ENCODE measurements around the gene G6PD. TPM values are rescaled to one million over a fixed set of nuclear protein-coding genes. Genes with fewer than 3 reads are reported as not detected.
A peak's percentile ranks its signal among the peaks of the same experiment; 100 is the strongest.
"Not testable (repeated sequence)": the region's sequence is repeated elsewhere in the genome, so short reads cannot be mapped to it uniquely, and the experiment has no call there.

The G6PD gene
- total RNA-seq (2014; rRNA removed), result 56.9 and 60.1 TPM in 2 replicates
- polyA plus RNA-seq (2012), result 321 TPM

DNA sequence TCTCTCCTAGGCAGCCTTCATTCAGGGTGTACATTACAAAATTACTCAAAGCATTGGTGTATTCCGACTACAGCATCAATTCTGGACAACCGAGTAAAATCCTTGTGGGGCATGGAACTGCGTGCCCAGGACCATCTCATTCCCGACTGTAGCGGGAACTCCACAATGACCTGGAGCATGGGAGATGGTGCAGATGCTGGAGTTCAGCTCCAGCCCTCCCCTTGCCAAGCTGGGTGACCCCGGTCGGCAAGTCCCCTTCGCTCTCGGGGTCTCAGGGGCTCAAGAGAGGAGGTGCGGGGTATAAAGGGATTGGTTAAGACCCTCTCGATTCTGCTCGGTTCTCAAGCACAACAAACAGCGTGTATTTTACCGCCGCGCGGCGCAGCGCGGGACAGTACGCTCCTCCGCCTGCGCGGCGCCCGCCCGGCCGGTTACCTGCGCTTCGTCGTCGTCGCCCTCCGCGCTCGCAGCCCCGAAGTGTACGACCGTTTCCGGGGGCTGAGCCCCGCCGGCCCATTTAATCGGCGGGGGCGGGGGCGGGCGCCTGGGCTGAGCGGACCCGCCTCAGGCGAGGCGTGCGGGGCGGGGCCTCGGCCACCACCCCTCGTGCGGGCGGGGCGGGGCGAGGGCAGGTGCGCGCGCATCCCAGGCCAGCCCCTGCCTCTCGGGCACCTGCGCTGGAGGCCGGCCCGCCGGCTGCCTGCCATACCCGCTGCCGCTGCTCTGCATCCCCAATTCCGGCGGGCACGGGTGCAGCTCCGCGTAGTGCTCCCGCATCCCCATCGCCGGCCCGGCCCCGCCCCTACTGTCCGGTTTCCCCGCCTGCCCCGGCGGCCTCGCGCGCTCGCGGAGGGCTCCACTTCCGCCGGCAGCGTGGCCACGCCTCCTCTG, at the start of gene G6PD:
G6PD (minus strand) TSS at position 493 of the 891 bp plus-strand sequence. CDS start 691 bp downstream, outside the sequence.
- no peak for DNase-seq (ENCODE audit: low read depth)

GRCh38 chrX:154595559-154596249, 49.1 kb upstream of the G6PD start:
- no peak for DNase-seq (ENCODE audit: low read depth)

GRCh38 chrX:154594491-154594890, 47.8 kb upstream of the G6PD start:
- no peak for DNase-seq (ENCODE audit: low read depth)

DNA sequence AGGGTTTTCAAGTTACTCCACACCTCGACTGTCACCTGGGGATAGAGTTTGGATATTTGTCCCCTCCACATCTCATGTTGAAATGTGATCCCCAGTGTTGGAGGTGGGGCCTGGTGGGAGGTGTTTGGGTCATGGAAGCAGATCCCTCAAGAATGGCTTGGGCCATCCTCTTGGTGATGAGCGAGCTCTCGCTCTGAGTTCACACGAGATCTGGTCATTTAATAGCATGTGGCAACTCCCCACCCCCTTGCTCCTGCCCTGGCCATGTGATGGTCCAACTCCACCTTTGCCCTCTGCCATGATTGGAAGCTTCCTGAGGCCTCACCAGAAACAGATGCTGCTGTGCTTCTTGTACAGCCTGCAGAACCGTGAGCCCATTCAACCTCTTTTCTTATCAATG, 46.6 kb upstream of the G6PD start:
- no peak for DNase-seq (ENCODE audit: low read depth)

GRCh38 chrX:154592505-154592904, 45.9 kb upstream of the G6PD start:
- DNase-seq (ENCODE audit: low read depth), result no peak

GRCh38 chrX:154590415-154590814, 43.8 kb upstream of the G6PD start:
- DNase-seq (ENCODE audit: low read depth), result not testable (repeated sequence)

DNA sequence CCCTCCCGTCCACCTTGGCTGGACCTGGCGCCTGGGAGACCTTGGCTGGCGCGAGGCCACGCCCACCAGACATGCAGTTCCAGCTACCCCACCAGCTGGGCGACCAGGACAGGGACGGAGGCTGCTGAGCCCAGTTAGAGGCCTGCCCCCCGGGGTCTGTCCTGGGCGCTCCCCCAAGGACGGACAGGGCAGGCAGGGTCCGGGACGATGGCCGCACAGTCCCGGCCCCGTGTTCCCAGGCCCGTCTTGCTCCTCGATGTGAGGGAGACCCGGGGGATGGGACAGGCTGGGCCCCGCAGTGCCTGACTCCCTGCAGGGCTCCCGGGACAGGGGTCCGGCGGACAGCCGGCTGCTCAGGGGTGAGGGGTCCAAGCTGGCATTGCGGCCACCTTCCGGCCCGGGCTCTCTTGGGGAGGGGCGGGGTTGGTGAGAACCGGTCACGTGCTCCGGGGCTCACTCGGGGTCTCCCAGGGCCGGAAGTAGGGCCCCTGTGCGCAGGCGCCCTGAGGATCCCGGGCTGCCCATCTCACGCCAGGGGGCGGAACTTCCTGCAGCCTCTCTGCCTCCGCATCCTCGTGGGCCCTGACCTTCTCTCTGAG, 38.0 kb upstream of the G6PD start, which contains the start of gene CTAG1A:
CTAG1A (plus strand) TSS at position 549 of the 599 bp plus-strand sequence. CDS start 74 bp downstream, outside the sequence.
- not testable (repeated sequence) for DNase-seq (ENCODE audit: low read depth)

- not testable (repeated sequence) for DNase-seq (ENCODE audit: low read depth)
These were observed 36.3 kb upstream of the G6PD start for GRCh38 chrX:154582994-154583393.

DNA sequence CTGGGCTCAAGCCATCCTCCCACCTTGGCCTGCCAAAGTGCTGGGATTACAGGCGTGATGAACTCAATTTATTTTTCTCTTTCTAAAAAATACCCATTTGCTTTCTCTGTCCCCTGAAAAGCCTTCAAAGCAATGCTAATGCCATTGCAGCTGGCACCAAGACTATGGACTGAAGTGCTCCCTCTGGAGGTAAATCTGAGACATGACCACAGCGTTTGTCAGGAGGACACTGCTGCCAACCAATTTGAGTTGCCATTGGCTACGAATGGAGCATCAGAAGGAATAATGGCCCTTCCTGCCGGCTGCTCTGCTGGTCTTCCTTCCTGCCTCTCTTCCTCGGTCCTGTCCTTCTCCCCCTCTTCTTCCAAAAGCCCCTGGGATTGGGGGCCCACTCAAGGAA, 28.4 kb upstream of the G6PD start:
- not testable (repeated sequence) for DNase-seq (ENCODE audit: low read depth)

GRCh38 chrX:154573061-154573460, 26.4 kb upstream of the G6PD start:
- DNase-seq (ENCODE audit: low read depth), result not testable (repeated sequence)

- not testable (repeated sequence) for DNase-seq (ENCODE audit: low read depth)
These were observed 23.7 kb upstream of the G6PD start for GRCh38 chrX:154570361-154570760.

DNA sequence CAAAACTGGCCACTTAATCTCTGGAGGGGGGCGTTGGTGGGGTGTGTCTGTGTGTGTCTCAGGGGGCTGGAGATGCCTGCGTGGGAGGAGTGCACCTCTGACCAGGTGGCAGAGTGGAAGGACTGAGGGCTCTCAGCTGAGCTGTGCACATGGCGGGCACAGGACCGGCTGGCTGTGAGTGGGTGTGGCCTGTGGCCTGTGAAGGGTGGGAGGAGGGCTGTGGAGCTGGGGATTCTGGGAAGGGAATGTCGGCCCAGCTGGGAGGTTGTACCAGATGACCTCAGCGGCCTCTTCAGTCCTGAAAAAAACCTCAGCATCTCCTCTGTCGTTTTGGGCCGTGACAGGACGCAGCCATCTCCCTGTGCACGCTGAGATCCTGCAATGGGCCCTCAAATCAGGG, 15.6 kb upstream of the G6PD start:
- DNase-seq (ENCODE audit: low read depth), result not testable (repeated sequence)

DNA sequence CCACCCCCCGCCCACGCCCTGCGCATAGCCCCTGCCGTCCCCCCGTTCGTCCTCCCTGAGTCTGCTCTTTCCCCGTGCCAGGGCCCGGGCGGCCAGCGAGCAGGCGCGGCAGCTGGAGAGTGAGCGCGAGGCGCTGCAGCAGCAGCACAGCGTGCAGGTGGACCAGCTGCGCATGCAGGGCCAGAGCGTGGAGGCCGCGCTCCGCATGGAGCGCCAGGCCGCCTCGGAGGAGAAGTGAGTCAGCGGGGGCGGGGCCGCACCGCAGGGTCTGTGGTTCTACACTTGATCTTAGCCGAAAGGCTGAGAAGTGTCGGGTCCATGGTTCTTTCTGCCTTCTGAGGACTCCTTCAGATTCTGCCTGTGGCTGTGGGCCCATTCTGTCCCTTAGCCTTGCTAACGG, 13.7 kb upstream of the G6PD start:
- DNase-seq (ENCODE audit: low read depth), result not testable (repeated sequence)

- DNase-seq (ENCODE audit: low read depth), result not testable (repeated sequence)
These were observed 12.2 kb upstream of the G6PD start for GRCh38 chrX:154558896-154559295.

- not testable (repeated sequence) for DNase-seq (ENCODE audit: low read depth)
These were observed 11.5 kb upstream of the G6PD start for GRCh38 chrX:154558060-154558690.

GRCh38 chrX:154552112-154552806, 5.6 kb upstream of the G6PD start:
- not testable (repeated sequence) for DNase-seq (ENCODE audit: low read depth)

DNA sequence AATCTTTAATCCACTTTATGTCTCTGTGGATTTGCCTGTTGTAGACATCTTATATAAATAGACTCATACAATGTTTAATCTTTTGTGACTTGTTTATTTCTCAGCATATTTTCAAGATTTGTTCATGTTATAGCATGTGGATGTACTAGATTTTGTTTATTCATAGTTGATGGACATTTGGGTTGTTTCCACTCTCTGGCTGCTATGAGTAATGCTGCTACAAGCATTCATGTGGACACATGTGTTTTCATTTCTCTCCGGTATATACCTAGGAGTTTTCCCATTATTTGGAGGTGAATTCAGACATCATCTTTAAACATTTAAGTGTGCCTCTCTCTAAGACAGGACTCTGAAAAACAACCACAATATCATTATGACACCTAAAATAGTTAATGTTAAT, 3.1 kb upstream of the G6PD start:
- no peak for DNase-seq (ENCODE audit: low read depth)

DNA sequence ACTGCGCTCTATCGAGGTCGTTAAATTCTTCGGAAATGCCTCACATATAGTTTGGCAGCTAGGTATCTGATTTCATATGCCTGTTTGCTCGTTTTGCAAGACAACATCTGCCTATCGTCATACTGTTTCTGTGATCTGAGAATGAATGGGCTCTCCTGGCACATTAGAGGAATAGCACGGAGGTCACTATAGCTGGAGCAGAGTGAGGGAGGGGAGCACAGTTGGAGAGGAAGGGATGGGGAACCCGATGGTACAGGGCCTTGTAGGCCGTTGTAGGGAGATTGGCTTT, 1.3 kb upstream of the G6PD start:
- DNase-seq (ENCODE audit: low read depth), result peak; percentile 21

- peak; percentile 83 for DNase-seq (ENCODE audit: low read depth)
These were observed 790 bp upstream of the G6PD start, which contains the start of gene IKBKG for GRCh38 chrX:154547245-154548027. IKBKG (plus strand) TSS chrX:154547620; CDS start chrX:154552003, 4,383 bp downstream.

- DNase-seq (ENCODE audit: low read depth), result no peak
These were observed 872 bp downstream of the G6PD start for GRCh38 chrX:154545673-154546274.
